HG03097 (cell line): ENCODE data around the gene PHRF1.
"Not testable (repeated sequence)": the region's sequence is repeated elsewhere in the genome, so short reads cannot be mapped to it uniquely, and the experiment has no call there.

Experiments
- ATAC-seq: cut with Tn5 transposase; IDR thresholded peaks from one replicate; pipeline ENCODE4 v1.9.1; 2021; ENCODE audit not compliant: unreplicated experiment, low FRiP score

The PHRF1 gene

DNA sequence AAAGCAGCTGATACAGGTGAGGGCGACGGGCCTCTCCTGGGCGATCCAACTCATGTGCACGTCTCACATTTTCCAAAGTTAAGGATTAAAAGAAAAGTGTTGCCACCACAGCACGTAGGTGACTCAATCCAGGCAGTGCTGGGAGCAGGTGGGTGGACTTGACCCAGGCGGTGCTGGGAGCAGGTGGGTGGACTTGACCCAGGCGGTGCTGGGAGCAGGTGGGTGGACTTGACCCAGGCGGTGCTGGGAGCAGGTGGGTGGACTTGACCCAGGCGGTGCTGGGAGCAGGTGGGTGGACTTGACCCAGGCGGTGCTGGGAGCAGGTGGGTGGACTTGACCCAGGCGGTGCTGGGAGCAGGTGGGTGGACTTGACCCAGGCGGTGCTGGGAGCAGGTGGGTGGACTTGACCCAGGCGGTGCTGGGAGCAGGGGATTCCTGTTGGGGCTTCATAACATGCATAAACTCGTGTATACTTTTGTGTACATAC is 71.4 kb downstream of the PHRF1 start:
- ATAC-seq = not testable (repeated sequence)

DNA sequence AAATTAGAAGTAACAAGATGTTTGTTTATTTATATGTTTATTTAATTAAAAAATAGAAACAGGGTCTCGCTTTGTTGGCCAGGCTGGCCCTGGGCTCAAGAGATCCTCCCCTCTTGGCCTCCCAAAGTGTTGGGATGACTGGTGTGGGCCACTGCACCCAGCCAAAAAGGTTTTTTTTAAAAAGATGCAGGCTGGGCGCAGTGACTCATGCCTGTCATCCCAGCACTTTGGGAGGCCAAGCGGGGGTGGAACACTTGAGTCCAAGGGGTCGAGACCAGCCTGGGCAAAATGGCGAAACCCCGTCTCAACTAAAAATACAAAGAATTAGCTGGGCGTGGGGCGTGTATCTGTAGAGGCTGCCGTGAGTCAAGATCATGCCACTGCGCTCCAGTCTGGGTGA is 74.2 kb downstream of the PHRF1 start:
- no peak for ATAC-seq

DNA sequence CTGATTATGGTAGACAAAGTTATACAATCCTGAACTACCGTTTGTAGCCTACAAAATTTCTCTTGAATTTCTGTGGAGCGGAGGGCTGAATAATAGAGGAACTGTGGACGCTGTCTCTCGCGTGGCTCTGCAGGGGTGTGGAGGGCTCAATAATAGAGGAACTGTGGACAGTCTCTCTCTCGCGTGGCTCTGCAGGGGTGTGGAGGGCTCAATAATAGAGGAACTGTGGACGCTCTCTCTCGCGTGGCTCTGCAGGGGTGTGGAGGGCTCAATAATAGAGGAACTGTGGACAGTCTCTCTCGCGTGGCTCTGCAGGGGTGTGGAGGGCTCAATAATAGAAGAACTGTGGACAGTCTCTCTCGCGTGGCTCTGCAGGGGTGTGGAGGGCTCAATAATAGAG is 76.9 kb downstream of the PHRF1 start:
- ATAC-seq = not testable (repeated sequence)

DNA sequence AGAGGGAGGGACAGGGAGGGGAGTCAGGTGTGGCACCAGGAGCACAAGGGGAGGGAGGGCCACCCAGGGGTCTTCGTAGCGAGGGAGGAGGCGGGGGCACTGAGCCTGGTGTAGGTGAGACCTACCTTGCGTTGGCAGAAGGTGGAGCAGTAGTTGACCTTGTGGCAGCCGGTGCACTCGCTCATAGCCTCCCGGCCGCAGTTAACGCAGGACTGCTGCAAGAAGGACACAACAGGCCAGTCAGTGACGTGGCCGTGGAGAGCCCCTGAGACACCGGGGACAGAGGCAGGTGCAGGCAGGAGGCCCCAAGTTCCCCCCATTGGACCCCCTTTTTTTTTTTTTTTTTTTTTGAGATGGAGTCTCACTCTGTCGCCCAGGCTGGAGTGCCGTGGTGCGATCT is 77.6 kb downstream of the PHRF1 start:
- ATAC-seq = no peak

DNA sequence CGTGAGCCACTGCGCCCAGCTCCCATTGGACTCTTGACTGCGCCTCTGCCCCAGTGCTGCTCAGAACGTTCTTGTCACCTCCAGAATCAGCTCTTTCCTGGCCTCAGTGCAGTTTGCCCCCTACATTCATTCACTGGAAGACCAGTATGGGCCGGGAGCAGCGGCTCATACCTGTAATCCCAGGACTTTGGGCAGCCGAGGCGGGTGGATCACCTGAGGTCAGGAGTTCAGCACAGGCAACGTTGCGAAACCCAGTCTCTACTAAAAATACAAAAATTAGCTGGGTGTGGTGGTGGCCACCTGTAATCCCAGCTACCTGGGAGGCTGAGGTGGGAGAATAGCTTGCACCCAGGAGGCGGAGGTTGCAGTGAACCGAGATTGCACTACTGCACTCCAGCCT is 78.2 kb downstream of the PHRF1 start:
- not testable (repeated sequence) for ATAC-seq

DNA sequence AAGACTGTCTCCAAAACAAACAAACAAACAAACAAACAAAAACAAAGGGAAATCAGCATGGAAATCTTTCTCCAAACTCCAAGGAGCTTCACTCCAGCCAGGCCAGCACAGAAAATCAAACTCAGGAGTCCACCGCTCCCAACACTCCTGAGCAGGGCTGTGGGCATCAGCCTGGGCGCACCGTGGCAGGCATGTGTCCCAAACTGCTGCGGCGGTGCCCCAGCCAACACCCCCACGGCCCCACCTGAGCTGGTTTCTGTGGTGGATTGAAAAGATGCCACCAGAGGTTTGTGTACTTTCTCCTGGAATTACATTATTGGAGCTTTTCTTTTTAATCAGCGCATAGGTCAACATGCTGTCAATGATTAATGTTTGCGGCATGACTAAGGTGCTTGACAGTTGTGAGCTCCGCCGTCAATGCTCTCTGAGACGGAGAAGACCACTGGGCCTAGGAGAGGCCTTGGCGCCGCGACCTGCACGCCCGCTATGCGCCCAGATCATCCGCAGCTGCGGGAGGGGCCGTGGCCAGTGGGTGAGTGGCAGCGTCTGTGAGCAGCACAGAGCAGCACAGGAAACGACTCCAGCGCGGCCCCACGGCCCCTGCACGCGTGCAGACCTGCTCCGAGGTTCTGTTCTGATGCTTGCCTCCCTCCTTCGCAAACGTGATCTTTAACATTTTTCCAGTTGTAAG is 78.9 kb downstream of the PHRF1 start:
- ATAC-seq = no peak

DNA sequence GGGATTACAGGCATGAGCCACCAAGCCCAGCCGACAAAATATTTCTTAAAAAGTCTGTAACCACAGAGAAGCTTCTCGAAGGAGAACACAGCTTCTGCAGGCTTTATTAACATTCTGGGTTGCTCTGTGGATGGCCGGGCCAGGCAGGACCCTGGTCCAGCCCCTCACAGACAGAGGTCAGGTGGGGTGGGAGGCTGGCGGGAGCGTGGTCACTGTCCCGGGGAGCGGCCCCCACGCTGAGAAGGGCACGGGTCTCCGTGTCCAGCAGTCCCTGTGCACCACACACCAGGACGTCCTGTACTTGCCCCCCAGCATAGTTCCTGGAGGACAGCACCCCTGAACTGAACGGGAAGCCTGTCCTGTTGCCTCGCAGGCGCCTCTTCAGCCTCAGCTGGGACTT is 80.2 kb downstream of the PHRF1 start:
- ATAC-seq = no peak

DNA sequence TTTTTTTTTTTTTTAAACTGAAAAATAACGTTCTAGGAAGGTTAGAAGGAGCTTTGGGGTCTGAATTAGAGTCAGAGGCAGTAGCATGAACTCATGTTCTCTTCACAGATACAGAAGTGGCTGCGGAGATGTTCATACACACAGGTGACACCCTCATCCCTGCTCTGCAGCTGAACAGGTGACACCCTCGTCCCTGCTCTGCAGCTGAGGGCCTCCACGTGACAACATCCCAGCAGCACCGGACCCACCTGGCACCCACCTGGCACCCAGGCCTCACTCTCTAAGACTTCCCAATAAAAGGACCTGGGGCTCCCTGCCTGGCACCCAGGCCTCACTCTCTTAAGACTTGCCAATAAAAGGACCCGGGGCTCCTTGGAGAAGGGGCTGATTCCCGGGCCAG is 80.6 kb downstream of the PHRF1 start:
- no peak for ATAC-seq

DNA sequence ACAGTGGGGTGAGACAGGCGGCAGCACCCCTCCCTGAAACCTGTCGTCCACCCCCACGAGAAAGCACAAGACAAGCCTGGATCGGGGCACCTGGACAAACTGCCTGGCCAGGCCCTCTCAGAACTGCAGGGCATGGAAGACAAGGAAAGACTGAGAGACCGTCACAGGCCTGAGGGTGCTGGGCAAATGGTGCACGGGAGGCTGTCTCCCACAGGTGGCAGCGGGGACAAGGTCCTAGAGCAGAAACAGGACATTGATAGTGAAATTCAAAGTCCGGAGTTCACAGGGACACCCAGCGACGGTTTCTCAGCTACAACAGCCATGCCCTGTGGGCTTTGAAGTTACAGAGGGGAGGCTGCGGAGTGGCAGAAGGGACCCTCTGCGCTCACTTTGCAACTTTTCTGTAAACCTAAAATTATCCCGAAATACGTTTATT is 81.4 kb downstream of the PHRF1 start:
- no peak for ATAC-seq

DNA sequence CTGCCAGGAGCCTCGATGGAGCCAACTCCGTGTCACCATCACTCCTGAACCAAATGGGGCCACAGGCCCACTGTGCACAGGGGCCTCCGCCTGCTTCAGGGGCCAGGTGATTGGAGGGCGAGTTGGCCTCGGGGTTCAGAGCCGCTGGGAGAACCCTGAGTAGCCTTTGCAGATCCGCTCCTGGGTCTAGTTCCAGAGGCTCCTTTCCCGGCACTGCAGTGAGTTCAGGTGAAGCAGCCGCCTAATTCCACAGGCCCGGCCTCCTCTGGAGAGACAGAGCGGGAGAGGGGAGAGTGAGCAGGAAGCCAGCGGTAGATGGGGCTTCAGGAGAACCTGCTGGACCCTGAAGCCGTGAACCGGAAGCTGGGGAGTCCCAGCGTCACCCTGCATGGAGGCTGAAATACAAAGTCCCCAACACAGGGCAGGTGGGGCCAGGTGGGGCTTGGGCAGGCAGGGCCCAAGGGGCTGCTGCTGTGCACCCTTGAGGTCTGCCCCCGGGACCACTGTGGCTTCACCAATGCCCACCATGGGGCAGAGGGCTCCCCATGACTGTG is 83.3 kb downstream of the PHRF1 start:
- ATAC-seq = no peak

DNA sequence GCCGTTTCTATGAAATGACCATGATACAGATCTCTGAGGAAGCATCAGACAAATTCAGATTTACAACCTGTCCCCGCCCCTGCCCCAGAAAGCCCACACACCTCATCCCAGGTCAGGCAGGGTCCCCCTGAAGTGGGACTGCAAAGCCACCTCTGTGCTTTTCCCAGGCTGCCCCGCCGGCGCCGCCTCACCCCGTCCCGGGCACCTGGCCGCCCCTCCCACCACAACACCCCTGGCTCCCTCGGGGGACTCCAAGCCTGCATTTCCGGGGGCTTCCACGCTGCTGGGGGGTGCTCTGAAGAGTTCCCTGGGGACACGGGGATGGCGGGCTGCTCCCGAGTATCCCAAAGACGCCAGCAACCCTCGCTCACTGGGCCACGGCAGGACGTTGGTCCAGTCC is 84.0 kb downstream of the PHRF1 start:
- no peak for ATAC-seq

DNA sequence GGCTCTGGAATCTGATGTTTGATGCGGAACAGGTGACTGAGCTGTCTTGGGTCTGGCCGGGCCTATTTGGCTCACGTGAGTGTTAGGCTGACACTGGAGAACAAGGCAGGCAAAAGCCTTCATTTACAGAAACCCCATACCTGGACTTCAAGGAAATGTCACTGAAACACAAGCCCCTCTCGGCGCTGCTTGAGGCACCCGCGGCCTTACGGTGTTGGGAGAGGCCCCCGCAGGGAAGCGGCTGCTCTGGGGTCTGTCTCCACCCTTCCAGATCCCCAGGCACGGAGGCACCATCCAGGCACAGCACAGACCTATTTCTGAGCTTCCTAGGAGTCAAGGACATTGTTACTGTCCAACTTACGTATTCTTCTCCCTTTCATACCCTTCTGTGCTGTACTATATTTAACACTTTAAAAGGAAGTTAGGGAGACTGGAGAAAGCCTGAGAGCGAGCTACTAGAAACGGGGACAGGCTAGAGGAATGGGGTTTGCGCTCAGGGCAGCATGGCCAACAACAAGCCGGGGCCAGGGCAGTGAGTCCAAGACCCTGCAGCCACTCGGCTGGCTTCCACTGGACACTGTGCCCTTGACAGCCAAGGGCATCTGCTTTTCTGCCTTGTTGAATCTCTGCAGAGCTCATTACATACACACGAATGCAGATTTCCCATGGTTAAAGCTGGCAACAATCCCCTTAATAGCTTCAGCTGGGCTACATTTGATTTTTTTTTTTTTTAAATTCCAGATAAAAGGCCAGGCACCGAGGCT is 84.6 kb downstream of the PHRF1 start:
- no peak for ATAC-seq
